K562 (cell line): ENCODE data around the gene TM7SF2. TPM values are rescaled to one million over a fixed set of nuclear protein-coding genes. Genes with fewer than 3 reads are reported as not detected.

Source experiments
- CCNT2 ChIP-seq: IDR thresholded peaks from 2 replicates; pipeline ENCODE4 v1.6.1; 2011; ENCODE audit warnings: borderline replicate concordance, low read depth, mild to moderate bottlenecking, moderate library complexity, mixed read lengths, low read length; ENCODE audit not compliant: insufficient read length; ENCODE audit errors: extremely low read depth
- ELF1 ChIP-seq: fragments of 200-800 bp; sonication (Bioruptor generic); IDR thresholded peaks from 2 replicates; pipeline ENCODE4 v1.6.1; 2016; ENCODE audit warnings: missing genetic modification characterization, missing compliant biosample characterization
- ESRRB ChIP-seq: fragments of 250-450 bp; sonication (Bioruptor Pico); IDR thresholded peaks from 2 replicates; pipeline ENCODE4 v1.5.0; 2020; ENCODE audit warnings: mild to moderate bottlenecking, moderate library complexity, borderline replicate concordance
- FOXP1 ChIP-seq: sonication (generic); formaldehyde crosslinking; IDR thresholded peaks from 2 replicates; pipeline ENCODE4 v1.8.0; 2022; ENCODE audit warnings: mild to moderate bottlenecking, missing genetic modification reagents
- HDGF ChIP-seq: fragments of 450-650 bp; IDR thresholded peaks from 2 replicates; pipeline ENCODE4 v1.6.1; 2016
- HNRNPL ChIP-seq: fragments of 200-400 bp; formaldehyde crosslinking; IDR thresholded peaks from 2 replicates; pipeline ENCODE4 v1.6.1; 2017; ENCODE audit warnings: low read depth, mild to moderate bottlenecking, low read length
- MED1 ChIP-seq: sonication (generic); formaldehyde crosslinking; IDR thresholded peaks from 2 replicates; pipeline ENCODE4 v1.8.1; 2023; ENCODE audit warnings: missing genetic modification reagents, borderline replicate concordance
- NCOA6 ChIP-seq: fragments of 450-650 bp; IDR thresholded peaks from 2 replicates; pipeline ENCODE4 v1.6.1; 2017; ENCODE audit warnings: mild to moderate bottlenecking
- PPARD ChIP-seq: fragments of 250-450 bp; sonication (Bioruptor Pico); IDR thresholded peaks from 2 replicates; pipeline ENCODE4 v1.8.0; 2022; ENCODE audit warnings: inconsistent platforms, mild to moderate bottlenecking, moderate library complexity
- RBM17 ChIP-seq: fragments of 200-400 bp; formaldehyde crosslinking; IDR thresholded peaks from 2 replicates; pipeline ENCODE4 v1.6.1; 2017; ENCODE audit warnings: low read depth, mild to moderate bottlenecking, low read length, borderline replicate concordance
- SMAD2 ChIP-seq: fragments of 150-350 bp; IDR thresholded peaks from 2 replicates; pipeline ENCODE4 v1.6.1; 2014; ENCODE audit warnings: low read depth, mild to moderate bottlenecking, low read length
- TAF15 ChIP-seq: fragments of 200-400 bp; formaldehyde crosslinking; IDR thresholded peaks from 2 replicates; pipeline ENCODE4 v1.6.1; 2017; ENCODE audit warnings: mild to moderate bottlenecking, low read depth, low read length, moderate library complexity
- TEAD1 ChIP-seq, 2 experiments: fragments of 450-650 bp in 1 of 2; sonication (generic) in 1 of 2; formaldehyde crosslinking; IDR thresholded peaks; 2 replicates each; pipeline versions ENCODE4 v1.4.0 to v1.8.0; 2020 to 2022; ENCODE audit warnings: mild to moderate bottlenecking in 2 of 2, missing genetic modification reagents in 1 of 2
- ZC3H11A ChIP-seq: IDR thresholded peaks from 2 replicates; pipeline ENCODE4 v1.6.1; 2012; ENCODE audit warnings: low read depth, low read length, improper control_type of control experiment
- ZKSCAN8 ChIP-seq: fragments of 200-800 bp; sonication (Bioruptor generic); IDR thresholded peaks from 2 replicates; pipeline ENCODE4 v1.6.1; 2016; ENCODE audit warnings: missing genetic modification characterization, missing compliant biosample characterization
- ZNF140 ChIP-seq: fragments of 250-450 bp; sonication (Bioruptor Pico); IDR thresholded peaks from 2 replicates; pipeline ENCODE4 v1.8.0; 2021; ENCODE audit warnings: moderate library complexity, mild to moderate bottlenecking, inconsistent platforms
- polyA plus RNA-seq, 8 experiments: library from polyadenylated mRNA; depleted of rRNA in 4 of 8; stranded (reverse) in 5 of 8; unstranded in 3 of 8; fragments of >200 nt; fragmentation: Nextera tagmentation in 2 of 8; fragmentation: Illumina TruSeq in 1 of 8; extraction: Ambion mirVana in 2 of 8; extraction: Trizol in 1 of 8; gene quantifications; 2 replicates each; pipeline versions ENCODE4 v1.2.1 to v1.2.3, GENCODE V29; 2011 to 2014; ENCODE audit warnings: inconsistent platforms in 1 of 8, missing spikeins in 1 of 8
- total RNA-seq, 7 experiments: library from RNA; depleted of rRNA in 6 of 7; stranded (reverse); fragments of >200 nt in 6 of 7; fragmentation: Illumina TruSeq in 2 of 7; extraction: Trizol in 2 of 7; gene quantifications; 2 replicates each; pipeline versions ENCODE4 v1.2.1 to v1.2.3, GENCODE V29; 2011 to 2021; ENCODE audit warnings: low replicate concordance in 1 of 7
- TF ChIP-seq, protein P1 (sequence below), 2 experiments: IDR thresholded peaks in 1 of 2; conservative IDR thresholded peaks in 1 of 2; 2 replicates each; pipeline ENCODE4 v1.6.1; 2016; ENCODE audit warnings: low read depth in 2 of 2, mild to moderate bottlenecking in 1 of 2, missing compliant biosample characterization in 1 of 2, missing genetic modification characterization in 1 of 2, moderate library complexity in 1 of 2
- TF ChIP-seq, protein P2 (sequence below): sonication (generic); formaldehyde crosslinking; IDR thresholded peaks from 2 replicates; pipeline ENCODE4 v1.9.0; 2022; ENCODE audit warnings: mild to moderate bottlenecking, missing genetic modification reagents
- TF ChIP-seq, protein P3 (sequence below): fragments of 450-650 bp; IDR thresholded peaks from 2 replicates; pipeline ENCODE4 v1.7.0; 2016; ENCODE audit warnings: borderline replicate concordance
- TF ChIP-seq, protein P4 (sequence below): sonication (generic); formaldehyde crosslinking; IDR thresholded peaks from 2 replicates; pipeline ENCODE4 v1.4.0; 2020; ENCODE audit warnings: mild to moderate bottlenecking, missing genetic modification reagents

Gene TM7SF2
- total and polyA plus RNA-seq, 9 of the 15 experiments (the other 6 are each of a cell fraction or from before 2014, with no cell fraction given), result 1.2 to 22.0 (median 14.3) TPM

DNA sequence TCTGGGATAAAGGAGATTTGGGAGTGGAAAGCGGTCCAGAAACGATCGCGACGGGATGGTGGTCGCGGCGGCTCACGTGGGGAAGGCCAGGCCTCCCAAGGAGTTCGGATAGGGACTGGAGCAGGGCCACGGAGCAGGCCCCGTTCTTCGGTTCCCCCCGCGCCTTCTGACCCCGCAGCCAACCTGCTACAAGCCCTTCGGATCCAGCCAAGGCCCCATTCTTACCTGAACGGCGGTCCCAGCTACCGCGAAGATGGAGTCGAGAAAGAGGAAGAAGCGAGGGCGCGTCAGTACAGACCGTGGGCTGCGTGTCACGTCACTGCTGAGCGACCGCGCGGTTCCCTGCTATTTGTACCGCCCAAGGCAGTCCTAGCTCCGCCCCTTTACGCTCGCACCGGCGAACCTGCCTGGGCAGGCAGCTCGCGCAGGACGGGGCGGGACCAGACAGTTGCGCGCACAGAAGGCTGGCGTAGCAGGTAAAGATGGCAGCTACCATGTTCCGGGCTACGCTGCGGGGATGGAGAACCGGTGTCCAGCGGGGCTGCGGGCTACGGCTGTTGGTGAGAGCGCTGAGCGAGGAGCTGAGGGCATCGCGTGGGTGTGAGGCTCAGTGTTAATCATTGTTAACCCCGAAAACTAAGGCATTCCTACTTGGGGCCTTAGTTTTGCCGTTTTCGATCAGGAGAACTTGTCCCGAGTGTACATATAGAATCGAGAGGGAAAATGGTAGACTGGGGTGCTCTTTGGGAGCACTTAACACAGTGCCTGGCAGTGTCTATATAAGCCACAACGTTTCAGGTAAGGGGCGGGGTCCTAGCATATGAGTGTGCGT lies 10.4 kb downstream of the TM7SF2 start, which contains the start of the genes FAU and MRPL49 (continued):
- TF ChIP-seq ESRRB, result no peak
- TF ChIP-seq HNRNPL, result 0 out of 2 replicates have a peak, but pooled peaks have one; percentile 22
- TF ChIP-seq ZC3H11A, result no peak
- no peak for TF ChIP-seq NCOA6
- TF ChIP-seq, protein P1, sequence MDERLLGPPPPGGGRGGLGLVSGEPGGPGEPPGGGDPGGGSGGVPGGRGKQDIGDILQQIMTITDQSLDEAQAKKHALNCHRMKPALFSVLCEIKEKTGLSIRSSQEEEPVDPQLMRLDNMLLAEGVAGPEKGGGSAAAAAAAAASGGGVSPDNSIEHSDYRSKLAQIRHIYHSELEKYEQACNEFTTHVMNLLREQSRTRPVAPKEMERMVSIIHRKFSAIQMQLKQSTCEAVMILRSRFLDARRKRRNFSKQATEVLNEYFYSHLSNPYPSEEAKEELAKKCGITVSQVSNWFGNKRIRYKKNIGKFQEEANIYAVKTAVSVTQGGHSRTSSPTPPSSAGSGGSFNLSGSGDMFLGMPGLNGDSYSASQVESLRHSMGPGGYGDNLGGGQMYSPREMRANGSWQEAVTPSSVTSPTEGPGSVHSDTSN (CRISPR knock-in tag; IDR thresholded peaks at IDR 0.05; ENCODE audit: low read depth), result no peak
- TF ChIP-seq, protein P1 (tag; conservative IDR thresholded peaks at IDR 0.05; ENCODE audit: low read depth), result no peak
- peak in 1 of 2 experiments; percentile 95; a peak in 1 of 4 replicates for TF ChIP-seq TEAD1 (CRISPR knock-in tag; IDR thresholded peaks at IDR 0.05)
- TF ChIP-seq, protein P2, sequence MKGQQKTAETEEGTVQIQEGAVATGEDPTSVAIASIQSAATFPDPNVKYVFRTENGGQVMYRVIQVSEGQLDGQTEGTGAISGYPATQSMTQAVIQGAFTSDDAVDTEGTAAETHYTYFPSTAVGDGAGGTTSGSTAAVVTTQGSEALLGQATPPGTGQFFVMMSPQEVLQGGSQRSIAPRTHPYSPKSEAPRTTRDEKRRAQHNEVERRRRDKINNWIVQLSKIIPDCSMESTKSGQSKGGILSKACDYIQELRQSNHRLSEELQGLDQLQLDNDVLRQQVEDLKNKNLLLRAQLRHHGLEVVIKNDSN, result no peak; the same call in 1 of the 2 replicates
- no peak for TF ChIP-seq TAF15
- TF ChIP-seq MED1 (CRISPR knock-in tag), result no peak
- TF ChIP-seq ZNF140, result no peak
- peak; percentile 76 for TF ChIP-seq ELF1 (tag)
- no peak for TF ChIP-seq PPARD (CRISPR knock-in tag)
- TF ChIP-seq CCNT2, result peak; percentile 28
- TF ChIP-seq FOXP1 (CRISPR knock-in tag), result no peak
- TF ChIP-seq, protein P3, sequence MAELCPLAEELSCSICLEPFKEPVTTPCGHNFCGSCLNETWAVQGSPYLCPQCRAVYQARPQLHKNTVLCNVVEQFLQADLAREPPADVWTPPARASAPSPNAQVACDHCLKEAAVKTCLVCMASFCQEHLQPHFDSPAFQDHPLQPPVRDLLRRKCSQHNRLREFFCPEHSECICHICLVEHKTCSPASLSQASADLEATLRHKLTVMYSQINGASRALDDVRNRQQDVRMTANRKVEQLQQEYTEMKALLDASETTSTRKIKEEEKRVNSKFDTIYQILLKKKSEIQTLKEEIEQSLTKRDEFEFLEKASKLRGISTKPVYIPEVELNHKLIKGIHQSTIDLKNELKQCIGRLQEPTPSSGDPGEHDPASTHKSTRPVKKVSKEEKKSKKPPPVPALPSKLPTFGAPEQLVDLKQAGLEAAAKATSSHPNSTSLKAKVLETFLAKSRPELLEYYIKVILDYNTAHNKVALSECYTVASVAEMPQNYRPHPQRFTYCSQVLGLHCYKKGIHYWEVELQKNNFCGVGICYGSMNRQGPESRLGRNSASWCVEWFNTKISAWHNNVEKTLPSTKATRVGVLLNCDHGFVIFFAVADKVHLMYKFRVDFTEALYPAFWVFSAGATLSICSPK, result no peak; the same call in 1 of the 2 replicates
- TF ChIP-seq, protein P4, sequence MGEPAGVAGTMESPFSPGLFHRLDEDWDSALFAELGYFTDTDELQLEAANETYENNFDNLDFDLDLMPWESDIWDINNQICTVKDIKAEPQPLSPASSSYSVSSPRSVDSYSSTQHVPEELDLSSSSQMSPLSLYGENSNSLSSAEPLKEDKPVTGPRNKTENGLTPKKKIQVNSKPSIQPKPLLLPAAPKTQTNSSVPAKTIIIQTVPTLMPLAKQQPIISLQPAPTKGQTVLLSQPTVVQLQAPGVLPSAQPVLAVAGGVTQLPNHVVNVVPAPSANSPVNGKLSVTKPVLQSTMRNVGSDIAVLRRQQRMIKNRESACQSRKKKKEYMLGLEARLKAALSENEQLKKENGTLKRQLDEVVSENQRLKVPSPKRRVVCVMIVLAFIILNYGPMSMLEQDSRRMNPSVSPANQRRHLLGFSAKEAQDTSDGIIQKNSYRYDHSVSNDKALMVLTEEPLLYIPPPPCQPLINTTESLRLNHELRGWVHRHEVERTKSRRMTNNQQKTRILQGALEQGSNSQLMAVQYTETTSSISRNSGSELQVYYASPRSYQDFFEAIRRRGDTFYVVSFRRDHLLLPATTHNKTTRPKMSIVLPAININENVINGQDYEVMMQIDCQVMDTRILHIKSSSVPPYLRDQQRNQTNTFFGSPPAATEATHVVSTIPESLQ (CRISPR knock-in tag), result no peak; the same call in 1 of the 2 replicates
- TF ChIP-seq RBM17, result no peak
- TF ChIP-seq HDGF, result no peak
- TF ChIP-seq SMAD2, result no peak
- TF ChIP-seq ZKSCAN8 (CRISPR knock-in tag), result no peak
